Activated T-helper 17 cell treated with anti-CD3 and anti-CD28 coated beads, Interleukin-2, amount 50 U/mL, for 72 hours (primary cell): ENCODE data around the gene ADCY7. TPM values are rescaled to one million over a fixed set of nuclear protein-coding genes. Genes with fewer than 3 reads are reported as not detected.

Source experiments
- ATAC-seq: fragments of 150-1000 bp; cut with Tn5 transposase; replicated peaks from 2 replicates; pipeline ENCODE4 v1.10.0; 2021; ENCODE audit warnings: mild to moderate bottlenecking, moderate library complexity
- H3K27ac Mint-ChIP-seq: one replicate; pipeline ENCODE4 v1.8.0; 2022; ENCODE audit warnings: mixed read lengths
- H3K27me3 Mint-ChIP-seq: one replicate; pipeline ENCODE4 v1.8.0; 2022; ENCODE audit warnings: mixed read lengths
- H3K36me3 Mint-ChIP-seq: one replicate; pipeline ENCODE4 v1.8.0; 2022; ENCODE audit warnings: low read depth, mild to moderate bottlenecking, mixed read lengths
- H3K4me1 Mint-ChIP-seq: one replicate; pipeline ENCODE4 v1.8.0; 2022; ENCODE audit warnings: mixed read lengths
- H3K4me3 Mint-ChIP-seq: one replicate; pipeline ENCODE4 v1.8.0; 2022; ENCODE audit warnings: mild to moderate bottlenecking, mixed read lengths
- H3K9me3 Mint-ChIP-seq: one replicate; pipeline ENCODE4 v1.8.0; 2022; ENCODE audit warnings: mixed read lengths
- total RNA-seq, 2 donors: library from RNA; stranded (reverse); gene quantifications; one replicate each; pipeline ENCODE4 v1.2.3, GENCODE V29; 2022

Gene ADCY7
- total RNA-seq, 2 donors from 2014 or later, result 156 to 173 TPM

DNA sequence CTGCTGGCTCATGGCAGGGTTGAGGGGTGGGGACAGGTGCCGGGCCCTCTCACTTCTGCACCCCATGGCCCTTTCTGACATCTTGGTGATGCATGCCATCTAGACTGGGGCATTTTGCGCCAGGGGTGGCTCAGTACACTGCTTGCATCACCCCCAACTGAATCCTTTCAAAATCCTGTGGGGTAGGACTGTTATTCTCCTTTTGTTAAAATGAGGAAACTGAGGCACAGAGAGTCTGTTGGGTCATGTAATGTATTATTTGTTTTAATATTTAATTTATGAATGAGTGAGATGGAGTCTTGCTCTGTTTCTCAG lies 9.9 kb downstream of the ADCY7 start:
- peak overlapping the region; percentile 99 for H3K27ac Mint-ChIP-seq
- H3K4me1 Mint-ChIP-seq, result peaks cover 59% of the 10 kb centered on the region
- peaks cover 4% of the 10 kb centered on the region for H3K9me3 Mint-ChIP-seq
- peaks cover 75% of the 10 kb centered on the region for H3K36me3 Mint-ChIP-seq
- H3K27me3 Mint-ChIP-seq, result no peaks in the 10 kb centered on the region
- peak overlapping the region; percentile 96 for H3K4me3 Mint-ChIP-seq
- ATAC-seq, result no peak

DNA sequence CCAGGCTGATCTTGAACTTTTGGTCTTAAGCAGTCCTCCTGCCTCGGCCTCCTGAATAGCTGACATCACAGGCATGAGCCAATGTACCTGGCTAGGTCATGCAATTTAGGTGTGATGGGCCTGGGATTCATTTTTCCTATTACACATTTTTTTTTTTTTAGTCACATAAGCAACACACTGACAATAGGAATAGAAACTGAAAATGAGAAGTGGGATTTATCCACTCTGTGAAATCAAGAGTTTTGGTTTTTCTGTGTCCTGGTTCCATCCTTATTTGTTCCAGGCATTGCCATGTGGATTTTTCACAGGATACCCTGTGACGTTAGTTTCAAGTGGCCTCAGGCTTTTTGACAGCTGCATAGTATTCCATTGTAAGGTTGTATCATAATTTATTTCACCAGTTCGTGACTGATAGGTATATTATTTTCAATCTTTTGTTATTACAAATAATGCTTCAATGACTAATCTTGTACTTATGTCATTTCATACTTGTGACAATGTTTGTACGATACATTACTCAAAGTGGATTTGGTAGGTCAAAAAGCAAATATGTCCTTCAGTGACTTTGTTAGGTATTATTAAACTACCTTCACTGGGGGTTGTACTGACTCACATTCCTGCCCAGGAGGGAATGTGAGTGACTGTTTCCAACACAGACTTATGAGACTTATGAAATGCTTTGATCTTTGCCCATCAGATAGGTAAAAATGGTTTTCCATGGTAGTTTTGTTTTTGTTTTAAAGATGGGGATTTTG lies 10.6 kb downstream of the ADCY7 start:
- Mint-ChIP-seq H3K4me3 (peak overlapping the region; percentile 96), H3K36me3 (peaks cover 70% of the 10 kb centered on the region), H3K27me3 (no peaks in the 10 kb centered on the region), H3K27ac (peak overlapping the region; percentile 99), H3K4me1 (peaks cover 59% of the 10 kb centered on the region), H3K9me3 (peaks cover 4% of the 10 kb centered on the region)
- peak; percentile 74 for ATAC-seq

DNA sequence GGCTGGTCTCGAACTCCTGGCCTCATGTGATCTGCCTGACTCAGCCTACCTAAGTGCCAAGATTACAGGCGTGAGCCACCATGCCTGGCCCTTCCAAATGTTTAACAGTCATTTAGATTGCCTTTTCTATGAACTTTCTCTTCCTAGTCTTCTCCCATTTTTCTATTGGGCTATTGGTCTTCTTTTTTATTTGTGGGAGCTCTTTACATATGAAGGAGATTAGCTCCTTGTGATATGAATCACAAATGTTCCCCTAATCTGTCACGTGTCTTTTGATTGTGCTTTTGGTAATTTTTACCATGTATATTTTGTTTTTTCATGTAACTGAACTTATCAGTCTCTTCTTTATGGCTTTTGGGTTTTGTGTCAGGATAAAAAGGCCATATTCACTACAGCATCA lies 11.9 kb downstream of the ADCY7 start:
- H3K27me3 Mint-ChIP-seq, result no peaks in the 10 kb centered on the region
- H3K27ac Mint-ChIP-seq, result peak overlapping the region; percentile 99
- H3K4me3 Mint-ChIP-seq, result peak overlapping the region; percentile 96
- peaks cover 57% of the 10 kb centered on the region for H3K4me1 Mint-ChIP-seq
- peaks cover 4% of the 10 kb centered on the region for H3K9me3 Mint-ChIP-seq
- peaks cover 81% of the 10 kb centered on the region for H3K36me3 Mint-ChIP-seq
- no peak for ATAC-seq

DNA sequence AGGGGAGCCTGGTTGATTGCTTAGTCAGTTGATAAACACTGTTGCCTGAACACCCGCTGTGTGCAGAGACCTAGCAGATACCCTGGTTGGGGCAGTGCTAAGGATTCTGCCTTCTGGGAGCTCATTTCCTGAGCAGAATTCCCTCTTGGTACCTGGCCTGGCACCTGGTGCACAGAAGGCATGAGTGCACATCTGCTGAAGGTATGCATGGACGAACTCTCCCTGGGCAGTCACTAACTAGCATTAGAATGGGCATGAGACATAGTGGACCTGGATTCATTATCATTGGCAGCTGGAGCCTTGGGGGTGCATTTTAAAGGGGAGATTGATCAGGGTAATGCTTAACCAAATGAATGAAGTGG lies 13.1 kb downstream of the ADCY7 start:
- Mint-ChIP-seq H3K36me3 (peaks cover 70% of the 10 kb centered on the region), H3K4me1 (peaks cover 49% of the 10 kb centered on the region), H3K9me3 (peaks cover 4% of the 10 kb centered on the region), H3K27me3 (no peaks in the 10 kb centered on the region), H3K27ac (peak overlapping the region; percentile 99), H3K4me3 (peak overlapping the region; percentile 96)
- ATAC-seq, result no peak

- Mint-ChIP-seq H3K9me3 (peaks cover 4% of the 10 kb centered on the region), H3K36me3 (peaks cover 72% of the 10 kb centered on the region), H3K27ac (peak overlapping the region; percentile 99), H3K4me1 (peaks cover 52% of the 10 kb centered on the region), H3K4me3 (peak overlapping the region; percentile 96), H3K27me3 (no peaks in the 10 kb centered on the region)
- ATAC-seq, result no peak
Observed at GRCh38 chr16:50280932-50281331, 14.6 kb downstream of the ADCY7 start.

GRCh38 chr16:50281391-50282009 lies 15.1 kb downstream of the ADCY7 start:
- Mint-ChIP-seq H3K4me3 (peak overlapping the region; percentile 96), H3K27ac (peak overlapping the region; percentile 38)
- no peak for ATAC-seq

DNA sequence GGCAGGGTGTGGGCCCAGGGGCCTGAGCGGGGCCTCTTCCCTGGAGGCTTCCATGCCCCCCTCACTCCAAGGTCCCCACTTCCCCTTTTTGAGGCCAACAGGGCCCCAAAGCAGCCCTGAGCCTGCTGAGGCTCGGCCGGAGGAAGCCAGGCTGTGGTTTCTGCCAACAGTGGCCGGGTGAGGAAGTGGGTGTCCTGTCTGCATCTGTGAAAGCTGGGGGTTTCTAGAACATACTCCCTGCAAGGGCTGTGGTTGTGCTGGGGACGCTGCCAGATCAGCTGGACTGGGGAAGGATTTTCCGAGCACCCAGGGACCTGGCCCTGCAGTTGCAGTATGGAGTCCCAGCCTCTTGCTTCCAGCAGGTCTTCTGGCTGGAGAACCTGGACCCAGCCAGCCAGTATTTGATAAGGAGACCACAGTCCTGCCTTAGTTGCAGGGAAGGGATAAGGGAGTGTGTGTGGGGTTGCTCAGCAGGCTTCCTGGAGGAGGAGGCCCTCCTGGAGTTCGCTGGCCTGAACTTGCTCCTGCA lies 15.7 kb downstream of the ADCY7 start:
- Mint-ChIP-seq H3K4me3 (peak overlapping the region; percentile 96), H3K27ac (peak overlapping the region; percentile 89), H3K4me1 (peaks cover 48% of the 10 kb centered on the region), H3K9me3 (peaks cover 4% of the 10 kb centered on the region), H3K36me3 (peaks cover 72% of the 10 kb centered on the region), H3K27me3 (no peaks in the 10 kb centered on the region)
- peak; percentile 43 for ATAC-seq

More at GRCh38 chr16:50281391-50282009, 15.1 kb downstream of the ADCY7 start:
- Mint-ChIP-seq H3K27me3 (no peaks in the 10 kb centered on the region), H3K9me3 (peaks cover 4% of the 10 kb centered on the region), H3K4me1 (peaks cover 52% of the 10 kb centered on the region), H3K36me3 (peaks cover 72% of the 10 kb centered on the region)

DNA sequence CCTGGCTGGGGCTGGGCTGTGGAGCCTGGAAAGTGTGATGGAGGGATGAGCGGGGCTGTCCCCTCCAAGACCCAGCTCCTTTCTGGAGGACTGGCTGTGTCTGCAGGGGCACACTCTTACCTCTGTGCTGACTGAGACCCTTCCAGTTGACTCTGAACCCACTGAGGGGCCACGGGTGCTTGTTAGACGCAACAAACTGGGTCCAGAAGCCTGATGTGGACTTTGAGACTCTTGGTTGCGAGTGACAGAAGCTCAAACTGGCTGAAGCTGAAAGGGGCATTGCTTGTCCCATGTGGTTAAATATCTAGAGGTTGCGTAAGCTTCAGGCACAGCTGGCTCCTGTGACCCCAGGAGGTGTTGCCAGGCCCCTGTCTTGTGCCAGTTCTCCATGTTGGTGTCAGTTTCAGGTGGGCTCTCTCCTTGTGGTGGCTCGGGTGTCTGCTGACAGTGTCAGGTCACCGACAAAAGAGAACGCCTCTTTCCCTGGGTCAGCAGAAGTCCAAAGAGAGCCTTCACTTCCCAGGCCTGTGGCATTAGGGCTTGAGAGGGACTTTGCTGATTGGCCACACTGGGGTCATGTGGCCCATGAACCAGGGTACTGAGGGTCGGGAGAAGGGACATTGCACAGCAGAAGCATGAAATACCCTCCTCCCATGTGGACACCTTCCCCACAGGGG lies 16.7 kb downstream of the ADCY7 start:
- H3K27ac Mint-ChIP-seq, result peak overlapping the region; percentile 89
- no peak for ATAC-seq
- H3K4me1 Mint-ChIP-seq, result peaks cover 42% of the 10 kb centered on the region
- peaks cover 4% of the 10 kb centered on the region for H3K9me3 Mint-ChIP-seq
- peaks cover 72% of the 10 kb centered on the region for H3K36me3 Mint-ChIP-seq
- peak overlapping the region; percentile 96 for H3K4me3 Mint-ChIP-seq
- no peaks in the 10 kb centered on the region for H3K27me3 Mint-ChIP-seq

DNA sequence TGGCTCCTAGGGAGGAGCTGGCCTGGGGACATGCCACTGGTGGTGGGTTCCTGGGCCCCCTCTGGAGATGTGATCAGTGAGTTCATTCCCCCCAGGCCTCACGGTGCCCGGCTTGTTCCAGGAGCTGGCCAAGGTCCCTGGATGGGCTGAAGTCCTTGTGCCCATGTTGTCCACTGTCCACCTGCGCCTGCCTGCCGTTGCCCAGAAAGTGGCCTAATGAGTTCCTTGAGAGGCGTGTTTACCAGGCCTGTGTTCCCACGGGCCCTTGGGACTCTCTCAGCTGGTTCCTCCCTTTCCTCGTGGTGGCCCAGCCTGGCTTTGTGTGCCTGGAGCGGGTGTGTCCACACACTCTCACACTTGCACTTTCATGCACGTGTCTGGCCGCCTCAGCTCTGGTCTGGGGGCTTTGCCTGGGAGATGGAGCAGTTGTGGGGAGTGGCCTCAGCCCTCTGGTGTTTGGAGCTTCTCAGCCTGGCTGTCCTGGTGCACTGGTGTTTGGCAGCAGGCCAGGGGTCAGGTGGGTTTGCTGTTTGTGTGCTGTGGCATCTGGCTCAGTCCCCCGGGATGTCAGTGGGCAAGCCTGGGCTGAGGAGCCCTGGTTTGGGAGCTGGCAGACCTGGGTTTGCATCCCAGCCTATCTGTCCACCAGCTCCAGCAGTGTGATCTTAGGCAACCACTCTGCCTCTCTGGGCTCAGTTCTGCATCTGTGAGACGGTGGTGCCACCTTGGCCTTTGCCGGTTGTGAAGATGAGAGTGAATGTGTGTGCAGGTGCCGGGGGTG lies 18.0 kb downstream of the ADCY7 start:
- ATAC-seq, result no peak
- H3K4me3 Mint-ChIP-seq, result peak overlapping the region; percentile 96

DNA sequence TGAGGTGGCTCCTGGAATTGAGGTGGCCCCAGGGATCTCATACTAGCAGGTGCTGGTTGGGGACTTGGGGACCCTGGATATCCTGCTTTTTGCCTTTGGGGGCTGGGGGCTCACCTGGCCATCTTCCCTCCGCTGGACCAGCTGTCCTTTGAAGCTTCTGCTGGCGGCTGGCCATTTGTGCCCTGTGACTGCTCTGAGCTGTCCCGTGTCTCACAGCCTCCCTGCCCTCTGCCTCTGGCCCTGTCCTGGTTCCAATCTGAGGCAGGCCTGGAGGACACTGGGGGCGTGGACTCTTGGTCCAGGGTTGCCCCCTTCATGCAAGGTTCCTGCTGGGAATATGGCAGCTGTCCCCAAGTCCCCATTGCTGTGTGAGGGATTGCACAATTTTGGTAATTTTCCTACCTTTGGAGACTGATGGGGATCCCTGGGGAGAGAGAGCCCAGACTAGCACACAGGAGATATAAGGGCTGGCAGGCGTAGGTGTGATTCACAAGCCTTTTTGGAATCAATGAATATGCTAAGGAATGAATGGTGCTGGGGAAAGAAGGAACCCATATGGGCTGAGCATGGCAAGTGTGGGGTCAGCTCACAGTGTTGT lies 19.2 kb downstream of the ADCY7 start:
- Mint-ChIP-seq H3K27me3 (no peaks in the 10 kb centered on the region), H3K4me3 (no peak overlapping the region), H3K9me3 (no peaks in the 10 kb centered on the region), H3K4me1 (peaks cover 22% of the 10 kb centered on the region), H3K27ac (peak overlapping the region; percentile 34), H3K36me3 (peaks cover 70% of the 10 kb centered on the region)
- ATAC-seq, result no peak

More for the DNA sequence above, 18.0 kb downstream of the ADCY7 start:
- Mint-ChIP-seq H3K27ac (peak overlapping the region; percentile 79), H3K9me3 (no peaks in the 10 kb centered on the region), H3K27me3 (no peaks in the 10 kb centered on the region), H3K4me1 (peaks cover 29% of the 10 kb centered on the region), H3K36me3 (peaks cover 72% of the 10 kb centered on the region)

- Mint-ChIP-seq H3K4me1 (peaks cover 20% of the 10 kb centered on the region), H3K4me3 (no peak overlapping the region), H3K9me3 (no peaks in the 10 kb centered on the region), H3K36me3 (peaks cover 78% of the 10 kb centered on the region), H3K27ac (peak overlapping the region; percentile 34), H3K27me3 (no peaks in the 10 kb centered on the region)
- ATAC-seq, result no peak
Observed at GRCh38 chr16:50286681-50287080, 20.3 kb downstream of the ADCY7 start.

- ATAC-seq, result no peak
- Mint-ChIP-seq H3K36me3 (peaks cover 81% of the 10 kb centered on the region), H3K9me3 (no peaks in the 10 kb centered on the region), H3K27me3 (no peaks in the 10 kb centered on the region), H3K4me1 (peaks cover 13% of the 10 kb centered on the region), H3K4me3 (no peak overlapping the region), H3K27ac (no peak overlapping the region)
Observed at GRCh38 chr16:50288026-50288425, 21.7 kb downstream of the ADCY7 start.

GRCh38 chr16:50288920-50289319 lies 22.6 kb downstream of the ADCY7 start:
- ATAC-seq, result no peak
- Mint-ChIP-seq H3K4me1 (peaks cover 13% of the 10 kb centered on the region), H3K4me3 (no peak overlapping the region), H3K9me3 (no peaks in the 10 kb centered on the region), H3K27me3 (no peaks in the 10 kb centered on the region), H3K27ac (no peak overlapping the region), H3K36me3 (peaks cover 89% of the 10 kb centered on the region)
